Heart left ventricle (tissue), 16 donors: ENCODE measurements around the gene CELA3B. TPM values are rescaled to one million over a fixed set of nuclear protein-coding genes. Genes with fewer than 3 reads are reported as not detected.
"Not testable (repeated sequence)": the region's sequence is repeated elsewhere in the genome, so short reads cannot be mapped to it uniquely, and the experiment has no call there.

Experiments used
- ATAC-seq, 4 donors: fragments of 200-7000 bp; cut with Tn5 transposase; one replicate each; pipeline ENCODE4 v1.9.1; 2020 to 2022; ENCODE audit warnings: moderate library complexity in 4 of 4, mild to moderate bottlenecking in 3 of 4, moderate number of reproducible peaks in 1 of 4
- DNase-seq, 5 donors: peaks; one replicate each; pipeline ENCODE4 v3.0.0-alpha.2; 2020
- H3K27ac ChIP-seq, 12 donors: fragments of 200-600 bp; sonication (generic) in 4 of 12; one replicate each; pipeline versions ENCODE4 v1.5.0 to v1.8.0; 2016 to 2022; ENCODE audit warnings: mild to moderate bottlenecking in 2 of 12
- H3K27me3 ChIP-seq, 9 donors: fragments of 200-600 bp; sonication (generic) in 2 of 9; one replicate each; pipeline versions ENCODE4 v1.5.1 to v1.8.0; 2016 to 2022; ENCODE audit warnings: mild to moderate bottlenecking in 3 of 9
- H3K36me3 ChIP-seq, 9 donors: fragments of 200-600 bp; sonication (generic) in 2 of 9; one replicate each; pipeline versions ENCODE4 v1.5.0 to v1.8.0; 2018 to 2022; ENCODE audit warnings: mild to moderate bottlenecking in 2 of 9
- H3K4me1 ChIP-seq, 12 donors: fragments of 200-600 bp; sonication (generic) in 4 of 12; one replicate each; pipeline versions ENCODE4 v1.5.0 to v1.8.0; 2016 to 2022; ENCODE audit warnings: mild to moderate bottlenecking in 3 of 12
- H3K4me3 ChIP-seq, 12 donors: fragments of 200-600 bp; sonication (generic) in 4 of 12; one replicate each; pipeline versions ENCODE4 v1.5.0 to v1.8.0; 2017 to 2022; ENCODE audit warnings: mild to moderate bottlenecking in 9 of 12, moderate library complexity in 4 of 12
- H3K9me3 ChIP-seq, 12 donors: fragments of 200-600 bp; sonication (generic) in 4 of 12; one replicate each; pipeline versions ENCODE4 v1.5.0 to v1.8.0; 2016 to 2022; ENCODE audit warnings: mild to moderate bottlenecking in 1 of 12
- CTCF ChIP-seq, 12 donors: fragments of 200-600 bp; sonication (generic) in 4 of 12; IDR thresholded peaks; one replicate each; pipeline versions ENCODE4 v1.5.0 to v1.8.0; 2018 to 2022; ENCODE audit warnings: antibody characterized with exemption in 12 of 12, mild to moderate bottlenecking in 5 of 12
- POLR2A ChIP-seq, 2 donors: fragments of 450-650 bp; IDR thresholded peaks; one replicate each; pipeline ENCODE4 v1.6.1; 2017; ENCODE audit warnings: antibody characterized with exemption in 2 of 2, mild to moderate bottlenecking in 2 of 2, moderate library complexity in 2 of 2
- WGBS, 4 donors: extraction: QIAGEN DNeasy Blood & Tissue Kit in 2 of 4; methylation state at CpG; one replicate each; pipeline versions ENCODE4 v1.1.5 to v1.1.7; 2013 to 2018; 5-methylcytosine and 5-hydroxymethylcytosine counted together
- intact Hi-C, 10 donors: fragments of 100-400 bp; cut with DNase I; formaldehyde crosslinking; loops; one replicate each; pipeline versions ENCODE4 v1.11.1 to v1.14.2; 2022
- long read RNA-seq, 3 donors: library from polyadenylated mRNA; unstranded; transcript quantifications; one replicate each; pipeline ENCODE4 v2.0.0, GENCODE V29; 2020 to 2021
- polyA plus RNA-seq, 2 donors: library from polyadenylated mRNA; stranded (reverse); fragments of 200-250 nt; gene quantifications; one replicate each; pipeline ENCODE4 v1.2.3, GENCODE V29; 2013
- total RNA-seq, 9 donors: library from RNA; depleted of rRNA in 2 of 9; stranded (reverse); fragments of >200 nt in 2 of 9; fragmentation: NEBNext Ultra II Directional in 3 of 9; extraction: Animal tissue kit (Norgen Biotek cat#: 25700) in 3 of 9; gene quantifications; one replicate each; pipeline versions ENCODE4 v1.1.0 to v1.2.4, GENCODE V29; 2016 to 2023
- donor health status: ischemic (EF 13 %, LVEDD 7.1; RV severe dilation, severe dysfunction).
- donor health status: healthy with polysubstance abuse.
- donor health status: DM: no; HTN: yes; CAD: no.
- donor health status: DM: no; HTN: no; CAD: no.
- donor health status: ischemic (EF 25% LVEDD 6.9; RV normal size, moderate dysfunction).
- donor health status: ischemic (EF 25% LVEDD 5.7; RV mildly dilated, moderate dysfunction).
- donor health status: healthy.
- donor health status: DM: yes; HTN: yes; CAD: no.
- donor health status: ischemic (EF 35%, LVEDD 5.7; RV mildly dilated, moderate dysfunction).
- donor health status: nonischemic (EF 11% LVEDD 7.7; RV severe dilation, severe dysfunction).
- donor health status: DM: yes; HTN: yes; CAD: no.
- donor health status: PGD.
- donor health status: ischemic (EF 29% LVEDD 5.4; RV normal size, mild dysfunction).
- donor health status: nonischemic (EF 23%, LVEDD 6.1; RV moderate dilation, normal function).

Gene CELA3B
- total RNA-seq (1 to 10 TPM in 5 of 9 donors, not detected in 4; 1.2 to 2.6 (median 1.8) TPM), polyA plus RNA-seq (under 1 TPM in 1 of 2 donors, not detected in 1; 0.24 TPM)
- long read RNA-seq, donor 1 = 0 reads
- long read RNA-seq, donor 2 = 0 reads
- long read RNA-seq, donor 3 = 0 reads

DNA sequence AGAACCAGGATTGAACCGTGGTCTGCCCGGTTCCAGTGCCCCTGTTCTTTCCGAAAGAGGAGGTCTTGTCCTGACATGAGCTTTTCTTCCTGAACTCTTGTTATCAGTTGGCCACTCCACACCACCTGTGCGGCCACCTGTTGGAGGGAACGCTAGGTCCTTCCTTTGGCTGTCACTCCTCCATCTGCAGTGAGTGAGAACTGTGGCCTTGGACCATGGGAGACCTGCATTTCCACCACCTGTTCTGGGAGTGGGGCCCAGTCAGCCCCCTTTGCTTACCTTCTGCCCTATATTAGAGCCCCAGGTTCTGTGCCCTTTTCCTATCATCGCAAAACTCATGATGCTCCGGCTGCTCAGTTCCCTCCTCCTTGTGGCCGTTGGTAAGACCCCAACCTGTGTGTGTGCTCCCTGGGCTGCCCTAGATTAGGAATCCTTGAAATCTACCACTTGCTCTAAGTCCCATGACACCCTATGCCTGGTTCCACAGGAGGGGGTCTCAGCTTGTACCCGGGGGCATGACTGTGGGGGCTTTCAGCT lies at the start of gene CELA3B:
TSS of gene CELA3B (plus strand) at position 320 of the 537 bp plus-strand sequence. CDS start at position 338, 18 bp downstream.
- H3K36me3 ChIP-seq, H3K9me3 ChIP-seq, H3K27me3 ChIP-seq, H3K4me1 ChIP-seq, H3K27ac ChIP-seq, ATAC-seq, H3K4me3 ChIP-seq, DNase-seq, intact Hi-C loops: not testable (repeated sequence)
- 87 to 93% (median 88%) methylated on average over 8 to 9 of the region's 9 CpGs for WGBS, 4 donors

DNA sequence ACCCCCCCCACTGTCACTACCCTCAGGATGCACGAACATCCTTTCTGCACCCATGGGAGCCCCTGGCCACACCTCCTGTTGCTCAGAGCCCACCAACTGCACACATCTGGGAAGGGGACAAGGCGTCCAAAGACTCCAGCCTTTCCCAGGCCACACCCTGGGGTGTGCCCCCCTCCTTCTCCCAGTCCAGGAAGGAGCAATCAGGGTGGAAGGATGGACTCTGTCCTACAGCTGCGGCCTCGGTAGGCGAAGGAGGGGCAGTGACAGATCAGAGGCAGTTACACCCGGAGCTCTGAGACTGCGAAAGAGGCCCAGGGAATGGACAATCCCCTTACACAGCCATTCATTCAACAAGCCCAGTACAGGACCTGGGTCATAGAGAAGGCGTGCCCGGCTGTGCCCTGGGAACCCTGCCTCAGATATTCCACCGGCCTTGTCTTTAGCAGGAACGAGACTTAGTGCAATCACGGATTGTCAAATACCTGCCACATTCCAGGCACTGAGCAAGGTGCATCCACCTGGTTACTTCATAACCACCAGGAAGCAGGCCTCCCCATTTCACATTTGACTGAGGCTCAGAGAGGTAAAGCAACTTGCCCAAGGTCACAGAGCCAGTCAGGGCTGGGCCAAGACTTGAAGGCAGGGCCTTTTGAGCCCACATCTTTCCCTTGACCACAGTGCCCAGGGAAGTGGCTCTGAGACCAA lies 49.1 kb upstream of the CELA3B start:
- Histone ChIP-seq H3K9me3 (no peaks in the 10 kb centered on the region), H3K27ac (peak overlapping the region; percentile 72 to 98 (median 92)), H3K36me3 (peaks cover 0 to 15% (median 0%) of the 10 kb centered on the region in 9 donors), H3K4me1 (peaks cover 39 to 100% (median 94%) of the 10 kb centered on the region in 12 donors), H3K27me3 (no peaks in the 10 kb centered on the region), H3K4me3 (peak overlapping the region in 1 of 12 donors; percentile 10)
- DNase-seq = peak; percentile 71 to 87 (median 81)
- TF ChIP-seq POLR2A (IDR thresholded peaks at IDR 0.05) = no peak
- TF ChIP-seq CTCF (IDR thresholded peaks at IDR 0.05) = no peak
- 40 to 54% (median 44%) methylated on average over 8 to 12 of the region's 12 CpGs for WGBS, 4 donors
- intact Hi-C loops = loop anchor here in 1 of 10 donors (2.0 kb wide), 1 partner anchor 15 kb away; no protein-coding TSS in a partner anchor
- ATAC-seq = peak; percentile 55 to 74 (median 64)

DNA sequence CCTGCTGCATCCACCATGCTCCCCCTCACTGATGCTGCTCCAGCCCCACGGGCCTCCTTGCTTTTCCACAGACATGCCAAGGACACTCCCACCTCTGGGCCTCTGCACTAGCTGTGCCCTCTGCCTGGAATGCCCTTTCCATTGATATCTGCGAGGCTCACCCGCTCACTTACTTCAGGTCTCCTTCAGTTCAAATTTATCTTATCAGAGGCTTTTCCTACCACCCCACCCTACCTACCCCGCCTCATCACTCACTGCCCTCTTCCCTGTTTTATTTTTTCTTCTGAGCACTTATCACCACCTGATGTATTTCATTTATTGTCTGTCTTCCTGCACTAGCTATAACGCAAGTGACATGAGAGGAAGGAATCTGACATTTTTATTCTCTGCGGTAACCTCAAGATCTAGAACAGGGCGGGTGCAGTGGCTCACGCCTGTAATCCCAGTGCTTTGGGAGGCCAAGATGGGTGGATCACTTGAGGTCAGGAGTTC lies 46.7 kb upstream of the CELA3B start:
- no peak for TF ChIP-seq CTCF (IDR thresholded peaks at IDR 0.05)
- TF ChIP-seq POLR2A (IDR thresholded peaks at IDR 0.05) = no peak
- no peaks in the 10 kb centered on the region for H3K27me3 ChIP-seq
- intact Hi-C loops = loop anchor here in 1 of 10 donors (2.0 kb wide), 1 partner anchor 17 kb away; no protein-coding TSS in a partner anchor
- peaks cover 31 to 100% (median 86%) of the 10 kb centered on the region in 12 donors for H3K4me1 ChIP-seq
- peak overlapping the region; percentile 22 to 98 (median 92) for H3K27ac ChIP-seq
- peak in 2 of 5 donors; percentile 59 to 68 for DNase-seq
- no peaks in the 10 kb centered on the region for H3K9me3 ChIP-seq
- 23 to 33% (median 28%) methylated on average over 7 to 8 of the region's 8 CpGs for WGBS, 4 donors
- peaks cover 0 to 16% (median 0%) of the 10 kb centered on the region in 9 donors for H3K36me3 ChIP-seq
- no peak overlapping the region for H3K4me3 ChIP-seq
- ATAC-seq = peak in 3 of 4 donors; percentile 2 to 14 (median 8)

GRCh38 chr1:21930629-21931170 lies 46.1 kb upstream of the CELA3B start:
- H3K4me3 ChIP-seq = peak overlapping the region in 5 of 12 donors; percentile 19 to 93 (median 84)
- intact Hi-C loops = loop anchor here in 1 of 10 donors (2.0 kb wide), 1 partner anchor 18 kb away; no protein-coding TSS in a partner anchor

More at GRCh38 chr1:21930629-21931170, 46.1 kb upstream of the CELA3B start:
- Histone ChIP-seq H3K27ac (peak overlapping the region; percentile 87 to 98 (median 92)), H3K27me3 (no peaks in the 10 kb centered on the region), H3K4me1 (peaks cover 27 to 100% (median 82%) of the 10 kb centered on the region in 12 donors), H3K9me3 (no peaks in the 10 kb centered on the region), H3K36me3 (peaks cover 0 to 16% (median 0%) of the 10 kb centered on the region in 9 donors)
- ATAC-seq = no peak
- no peak for TF ChIP-seq CTCF (IDR thresholded peaks at IDR 0.05)
- TF ChIP-seq POLR2A (IDR thresholded peaks at IDR 0.05) = no peak
- no peak for DNase-seq
- WGBS, 4 donors = 78 to 89% (median 85%) methylated on average over 6 of the region's 6 CpGs
